Suprapubic skin (tissue), 4 donors: ENCODE measurements around the gene CDC16. TPM values are rescaled to one million over a fixed set of nuclear protein-coding genes. Genes with fewer than 3 reads are reported as not detected.

Source experiments
- DNase-seq, 2 donors: peaks; one replicate each; pipeline ENCODE4 v3.0.0-alpha.2; 2019; ENCODE audit warnings: low spot score in 2 of 2
- H3K27ac ChIP-seq: fragments of 200-600 bp; sonication (generic); one replicate; pipeline ENCODE4 v1.5.1; 2019
- H3K27me3 ChIP-seq: fragments of 200-600 bp; sonication (generic); one replicate; pipeline ENCODE4 v1.5.1; 2019
- H3K36me3 ChIP-seq: fragments of 200-600 bp; sonication (generic); one replicate; pipeline ENCODE4 v1.5.1; 2019
- H3K4me1 ChIP-seq: fragments of 200-600 bp; sonication (generic); one replicate; pipeline ENCODE4 v1.5.1; 2019
- H3K4me3 ChIP-seq: fragments of 200-600 bp; sonication (generic); one replicate; pipeline ENCODE4 v1.5.1; 2019; ENCODE audit warnings: mild to moderate bottlenecking
- H3K9me3 ChIP-seq: fragments of 200-600 bp; sonication (generic); one replicate; pipeline ENCODE4 v1.5.1; 2019
- EP300 ChIP-seq: sonication (generic); formaldehyde crosslinking; IDR thresholded peaks from one replicate; pipeline ENCODE4 v1.6.1; 2017; ENCODE audit warnings: antibody characterized with exemption
- POLR2A ChIP-seq, 2 donors: fragments of 450-650 bp; IDR thresholded peaks; one replicate each; pipeline ENCODE4 v1.6.1; 2017; ENCODE audit warnings: antibody characterized with exemption in 2 of 2, mild to moderate bottlenecking in 2 of 2, moderate library complexity in 2 of 2
- POLR2AphosphoS5 ChIP-seq, 3 donors: sonication (generic); formaldehyde crosslinking; IDR thresholded peaks; one replicate each; pipeline ENCODE4 v1.6.1; 2017; ENCODE audit warnings: antibody characterized with exemption in 3 of 3
- WGBS: methylation state at CpG from one replicate; pipeline ENCODE4 v1.1.5; 2018; 5-methylcytosine and 5-hydroxymethylcytosine counted together
- total RNA-seq, 4 donors: library from RNA; depleted of rRNA; stranded (reverse); fragments of >200 nt; gene quantifications; one replicate each; pipeline ENCODE4 v1.1.0, GENCODE V29; 2016
- TF ChIP-seq, protein P1 (sequence below), 2 donors: fragments of 200-600 bp in 1 of 2; fragments of 450-650 bp in 1 of 2; sonication (generic) in 1 of 2; IDR thresholded peaks; one replicate each; pipeline ENCODE4 v1.5.1; 2016 to 2019; ENCODE audit warnings: antibody characterized with exemption in 2 of 2, mild to moderate bottlenecking in 1 of 2, moderate library complexity in 1 of 2

The CDC16 gene
- total RNA-seq, 4 donors from 2014 or later: 42.5 to 210 (median 57.2) TPM

DNA sequence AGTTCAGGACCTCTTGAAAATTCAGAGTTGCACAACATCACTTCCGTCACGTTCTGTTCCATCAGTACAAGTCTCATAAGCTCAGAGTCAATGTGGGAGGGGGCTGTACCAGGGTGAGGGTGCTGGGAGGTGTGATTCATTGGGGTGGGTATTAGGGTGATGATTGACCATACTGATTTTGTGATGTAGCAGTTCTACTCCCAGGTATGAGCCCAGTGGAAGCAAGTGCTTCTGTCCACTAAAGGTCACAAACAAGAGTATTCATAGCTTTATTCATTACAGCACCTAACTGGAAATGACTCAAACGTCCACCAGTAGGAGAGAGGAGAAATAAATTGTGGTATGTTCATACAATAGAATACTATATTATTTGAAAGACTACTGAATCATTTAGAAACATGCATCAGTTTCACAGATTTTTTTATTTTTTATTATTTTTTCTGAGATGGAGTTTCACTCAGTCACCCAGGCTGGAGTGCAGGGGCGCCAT is 34.6 kb downstream of the CDC16 start:
- 88% methylated on average over 4 of the region's 4 CpGs for WGBS
- TF ChIP-seq EP300 (no peak), POLR2AphosphoS5 (IDR thresholded peaks at IDR 0.05) (no peak), POLR2A (IDR thresholded peaks at IDR 0.05) (no peak)
- TF ChIP-seq, protein P1, sequence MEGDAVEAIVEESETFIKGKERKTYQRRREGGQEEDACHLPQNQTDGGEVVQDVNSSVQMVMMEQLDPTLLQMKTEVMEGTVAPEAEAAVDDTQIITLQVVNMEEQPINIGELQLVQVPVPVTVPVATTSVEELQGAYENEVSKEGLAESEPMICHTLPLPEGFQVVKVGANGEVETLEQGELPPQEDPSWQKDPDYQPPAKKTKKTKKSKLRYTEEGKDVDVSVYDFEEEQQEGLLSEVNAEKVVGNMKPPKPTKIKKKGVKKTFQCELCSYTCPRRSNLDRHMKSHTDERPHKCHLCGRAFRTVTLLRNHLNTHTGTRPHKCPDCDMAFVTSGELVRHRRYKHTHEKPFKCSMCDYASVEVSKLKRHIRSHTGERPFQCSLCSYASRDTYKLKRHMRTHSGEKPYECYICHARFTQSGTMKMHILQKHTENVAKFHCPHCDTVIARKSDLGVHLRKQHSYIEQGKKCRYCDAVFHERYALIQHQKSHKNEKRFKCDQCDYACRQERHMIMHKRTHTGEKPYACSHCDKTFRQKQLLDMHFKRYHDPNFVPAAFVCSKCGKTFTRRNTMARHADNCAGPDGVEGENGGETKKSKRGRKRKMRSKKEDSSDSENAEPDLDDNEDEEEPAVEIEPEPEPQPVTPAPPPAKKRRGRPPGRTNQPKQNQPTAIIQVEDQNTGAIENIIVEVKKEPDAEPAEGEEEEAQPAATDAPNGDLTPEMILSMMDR (IDR thresholded peaks at IDR 0.05): no peak
- Histone ChIP-seq H3K27ac (no peak overlapping the region), H3K36me3 (peaks cover 92% of the 10 kb centered on the region), H3K4me1 (no peaks in the 10 kb centered on the region), H3K9me3 (no peaks in the 10 kb centered on the region), H3K4me3 (no peak overlapping the region), H3K27me3 (no peaks in the 10 kb centered on the region)
- no peak for DNase-seq

DNA sequence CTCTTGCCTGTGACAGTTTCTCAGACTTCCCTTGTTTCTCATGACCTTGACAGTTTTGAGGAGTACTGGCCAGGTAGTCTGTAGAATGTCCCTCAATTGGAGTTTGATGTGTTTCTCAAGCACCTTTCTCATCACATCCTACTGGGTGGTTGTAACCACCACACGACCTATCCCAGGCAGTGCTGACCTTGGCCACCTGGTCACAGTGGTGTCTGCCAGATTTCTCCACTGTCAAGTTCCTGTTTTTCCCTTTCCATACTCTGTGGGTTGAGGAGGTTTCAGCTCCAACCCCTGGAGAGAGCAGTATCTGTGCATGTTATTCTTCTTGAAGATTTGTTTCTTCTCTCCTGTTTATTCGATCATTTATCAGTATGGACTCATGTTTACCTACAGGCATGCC is 38.3 kb downstream of the CDC16 start:
- no peaks in the 10 kb centered on the region for H3K27me3 ChIP-seq
- TF ChIP-seq, protein P1 (IDR thresholded peaks at IDR 0.05): no peak
- no peak for TF ChIP-seq EP300
- no peak for TF ChIP-seq POLR2AphosphoS5 (IDR thresholded peaks at IDR 0.05)
- TF ChIP-seq POLR2A (IDR thresholded peaks at IDR 0.05): no peak
- H3K4me3 ChIP-seq: no peak overlapping the region
- no peaks in the 10 kb centered on the region for H3K4me1 ChIP-seq
- 93% methylated on average over 2 of the region's 2 CpGs for WGBS
- H3K36me3 ChIP-seq: peaks cover 69% of the 10 kb centered on the region
- no peak for DNase-seq
- no peaks in the 10 kb centered on the region for H3K9me3 ChIP-seq
- no peak overlapping the region for H3K27ac ChIP-seq

DNA sequence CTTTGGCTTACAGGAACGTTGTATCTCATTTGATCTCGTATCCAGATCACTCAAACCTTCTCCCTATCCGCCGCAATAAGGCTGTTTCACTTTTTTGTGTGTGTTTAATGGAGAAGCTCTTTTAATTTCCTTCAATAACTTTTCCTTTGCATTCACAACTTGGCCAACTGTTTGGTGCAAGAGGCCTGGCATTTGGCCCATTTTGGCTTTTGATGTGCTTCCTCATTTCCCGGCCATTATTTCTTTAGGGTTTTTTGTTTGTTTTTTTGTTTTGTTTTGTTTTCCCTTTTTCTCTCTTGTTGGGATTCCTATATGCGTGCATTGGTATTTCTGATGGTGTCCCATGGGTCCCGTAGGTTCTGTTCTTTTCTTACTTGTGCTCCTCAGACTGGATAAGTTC is 40.6 kb downstream of the CDC16 start:
- H3K4me1 ChIP-seq: peaks cover 6% of the 10 kb centered on the region
- no peaks in the 10 kb centered on the region for H3K9me3 ChIP-seq
- no peak overlapping the region for H3K27ac ChIP-seq
- H3K27me3 ChIP-seq: no peaks in the 10 kb centered on the region
- 81% methylated on average over 7 of the region's 7 CpGs for WGBS
- no peak overlapping the region for H3K4me3 ChIP-seq
- TF ChIP-seq, protein P1 (IDR thresholded peaks at IDR 0.05): no peak
- TF ChIP-seq POLR2AphosphoS5 (IDR thresholded peaks at IDR 0.05) (no peak), POLR2A (IDR thresholded peaks at IDR 0.05) (no peak), EP300 (no peak)
- H3K36me3 ChIP-seq: peaks cover 46% of the 10 kb centered on the region
- DNase-seq: no peak

DNA sequence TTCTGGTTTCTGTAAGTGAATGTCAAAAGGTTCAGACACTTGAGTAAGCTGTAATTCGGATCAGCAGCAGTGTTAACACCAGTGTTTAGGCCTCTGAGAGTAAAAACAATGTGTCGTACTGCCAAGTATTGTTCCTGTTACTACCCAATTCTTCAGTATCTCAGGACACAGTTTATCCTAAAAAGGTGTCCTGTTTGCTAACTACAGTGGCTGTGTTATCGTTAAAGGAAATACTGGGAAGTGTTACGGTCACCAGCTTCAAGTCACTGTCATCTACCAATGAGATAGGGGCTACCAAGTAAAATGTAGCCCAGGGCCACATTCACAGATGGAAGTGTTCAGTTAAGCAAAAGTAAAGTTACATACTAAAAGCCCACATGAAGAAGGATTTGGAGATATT is 44.4 kb downstream of the CDC16 start:
- Histone ChIP-seq H3K27ac (no peak overlapping the region), H3K27me3 (no peaks in the 10 kb centered on the region), H3K9me3 (no peaks in the 10 kb centered on the region), H3K4me3 (no peak overlapping the region), H3K36me3 (peaks cover 15% of the 10 kb centered on the region), H3K4me1 (peaks cover 29% of the 10 kb centered on the region)
- no peak for TF ChIP-seq POLR2A (IDR thresholded peaks at IDR 0.05)
- no peak for TF ChIP-seq EP300
- TF ChIP-seq, protein P1 (IDR thresholded peaks at IDR 0.05): no peak
- no peak for TF ChIP-seq POLR2AphosphoS5 (IDR thresholded peaks at IDR 0.05)
- 90% methylated on average over 4 of the region's 4 CpGs for WGBS
- no peak for DNase-seq

DNA sequence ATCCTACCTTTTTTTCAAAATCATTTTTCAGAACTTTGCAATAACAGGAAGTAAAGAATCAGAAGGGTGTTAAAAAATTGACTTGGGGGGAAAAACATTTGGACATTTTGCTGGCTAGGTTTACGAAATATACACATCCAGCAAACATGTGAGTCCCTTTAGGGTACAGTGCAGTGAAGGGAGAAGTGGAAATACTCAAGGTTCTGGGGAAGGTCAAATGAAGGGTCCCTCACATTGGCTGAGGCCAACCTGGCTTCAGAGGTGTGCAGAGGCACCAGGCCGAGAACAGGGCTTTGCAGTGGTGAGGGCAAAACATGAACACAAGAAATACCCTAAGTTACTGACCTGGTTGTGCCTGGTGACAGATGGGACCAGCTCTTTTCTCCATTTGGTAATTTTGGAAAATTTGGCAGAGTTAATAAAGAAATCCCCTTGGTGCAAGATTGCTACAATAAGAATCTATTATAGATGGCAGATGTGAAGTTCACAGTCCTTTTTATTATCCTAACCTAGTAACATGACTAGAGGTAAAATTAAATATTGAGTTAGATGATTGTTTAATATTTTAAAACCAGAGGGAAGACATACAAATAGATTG is 45.2 kb downstream of the CDC16 start:
- Histone ChIP-seq H3K4me3 (no peak overlapping the region), H3K36me3 (peaks cover 11% of the 10 kb centered on the region), H3K27ac (peak overlapping the region; percentile 98), H3K27me3 (no peaks in the 10 kb centered on the region), H3K4me1 (peaks cover 32% of the 10 kb centered on the region), H3K9me3 (no peaks in the 10 kb centered on the region)
- peak in 1 of 2 donors; percentile 27 for DNase-seq
- TF ChIP-seq POLR2AphosphoS5 (IDR thresholded peaks at IDR 0.05) (no peak), POLR2A (IDR thresholded peaks at IDR 0.05) (no peak), EP300 (no peak)
- TF ChIP-seq, protein P1 (IDR thresholded peaks at IDR 0.05): no peak
- 94% methylated on average over 2 of the region's 2 CpGs for WGBS
